Epidermal melanocyte (primary cell): Measurements from ENCODE around the gene LAMTOR5.
"Not testable (repeated sequence)": the region's sequence is repeated elsewhere in the genome, so short reads cannot be mapped to it uniquely, and the experiment has no call there.

Source experiments
- DNase-seq: peaks from one replicate; pipeline ENCODE4 v3.0.0; 2011; ENCODE audit warnings: low spot score; ENCODE audit not compliant: insufficient read length

LAMTOR5 gene

DNA sequence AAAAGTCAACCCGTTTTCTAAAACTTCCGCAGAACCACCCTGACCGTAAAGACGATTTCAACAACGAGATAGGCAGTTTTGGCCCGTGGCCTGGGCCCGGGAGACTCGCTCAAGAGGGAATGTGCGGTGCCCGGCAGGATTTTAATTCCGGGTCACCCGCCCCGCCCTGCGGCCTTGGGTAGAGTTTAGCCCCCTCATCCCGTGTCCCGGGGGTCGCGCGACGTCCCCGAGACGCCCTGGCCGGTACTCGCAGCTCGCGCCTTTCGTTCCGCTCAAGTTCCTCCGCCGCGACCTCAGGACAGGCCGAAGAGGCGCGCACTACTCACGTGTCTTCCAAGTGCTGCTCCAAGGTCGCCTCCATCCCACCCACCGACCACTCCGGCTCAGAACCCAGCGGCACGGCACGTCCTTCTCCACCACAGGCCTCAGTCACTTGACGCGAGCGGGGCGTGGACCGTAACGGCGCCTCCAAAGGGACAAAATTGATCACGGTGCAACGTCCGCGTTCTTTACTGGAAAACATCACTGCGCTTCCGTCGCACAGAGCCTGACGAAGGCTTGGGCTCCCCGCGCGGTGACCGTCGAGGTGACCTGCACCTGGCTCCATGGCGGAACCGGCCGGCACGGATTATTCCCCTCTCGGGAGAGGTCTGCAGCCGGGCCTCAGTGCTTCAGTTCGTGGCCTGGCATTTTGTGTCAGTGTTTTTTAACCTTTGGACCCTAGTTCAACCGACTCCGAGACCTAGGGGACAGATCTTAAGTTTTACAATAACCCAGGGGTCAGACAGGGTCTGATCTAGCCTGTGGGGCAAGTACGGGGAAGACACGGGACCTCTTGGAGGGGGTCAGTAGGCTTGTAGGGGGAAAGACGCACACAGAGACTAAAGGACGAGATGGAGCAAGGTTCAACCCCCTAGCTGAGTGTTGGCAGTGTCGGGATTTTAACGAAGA lies at the start of gene LAMTOR5:
Gene LAMTOR5 (minus strand): TSS at position 435 of the 951 bp plus-strand sequence. CDS start 74 bp downstream, at position 361.
- peak; percentile 75 for DNase-seq

DNA sequence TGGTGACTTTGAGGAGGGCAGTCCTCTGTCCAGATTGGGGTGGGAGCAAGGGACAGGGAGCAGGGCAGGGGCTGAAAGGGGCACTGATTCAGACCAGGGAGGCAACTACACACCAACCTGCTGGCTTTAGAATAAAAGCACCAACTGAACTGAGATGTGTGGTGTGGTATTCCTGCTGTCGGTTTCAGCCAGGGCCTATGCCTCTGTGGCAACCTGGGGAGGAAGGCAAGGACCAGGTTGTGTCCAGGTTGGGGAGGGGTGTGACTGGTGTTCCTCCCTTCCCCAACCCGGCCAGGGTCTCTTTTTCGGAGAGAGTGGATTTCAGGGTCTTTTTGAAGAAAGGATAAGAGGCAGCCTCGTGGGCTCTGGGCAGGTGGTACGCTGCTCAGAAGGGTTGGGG lies 49.7 kb upstream of the LAMTOR5 start:
- no peak for DNase-seq

DNA sequence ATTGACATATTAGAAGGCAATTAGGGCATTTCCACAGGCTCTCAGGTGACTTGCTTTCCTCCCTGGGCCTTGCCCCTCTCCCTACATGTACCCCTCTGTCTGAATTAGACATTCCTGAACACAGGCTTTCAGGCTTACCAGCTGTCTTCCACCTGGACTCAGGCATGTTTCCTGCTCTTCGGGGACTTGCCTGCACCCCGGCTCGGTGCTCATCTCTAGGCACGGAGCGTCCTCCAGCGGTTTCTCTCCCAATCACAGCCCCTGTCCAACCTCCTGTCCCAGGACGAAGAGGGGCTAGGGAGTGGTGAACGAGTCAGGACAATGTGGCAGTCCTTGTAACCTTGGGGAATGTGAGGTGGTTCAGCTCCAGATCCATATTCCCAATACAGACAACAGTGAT lies 47.7 kb upstream of the LAMTOR5 start:
- no peak for DNase-seq

GRCh38 chr1:110454328-110454727 lies 46.8 kb upstream of the LAMTOR5 start:
- DNase-seq: no peak

- DNase-seq: no peak
These were observed 46.3 kb upstream of the LAMTOR5 start for GRCh38 chr1:110453829-110454228.

GRCh38 chr1:110452330-110452729 lies 44.8 kb upstream of the LAMTOR5 start:
- no peak for DNase-seq

- DNase-seq: no peak
These were observed 43.4 kb upstream of the LAMTOR5 start, which contains the start of gene PROK1 for GRCh38 chr1:110450929-110451328. TSS of gene PROK1 (plus strand) at chr1:110451149. CDS start at chr1:110451217, 68 bp downstream.

- no peak for DNase-seq
These were observed 42.5 kb upstream of the LAMTOR5 start for GRCh38 chr1:110449661-110450651.

- no peak for DNase-seq
These were observed 37.1 kb upstream of the LAMTOR5 start for GRCh38 chr1:110444561-110444960.

DNA sequence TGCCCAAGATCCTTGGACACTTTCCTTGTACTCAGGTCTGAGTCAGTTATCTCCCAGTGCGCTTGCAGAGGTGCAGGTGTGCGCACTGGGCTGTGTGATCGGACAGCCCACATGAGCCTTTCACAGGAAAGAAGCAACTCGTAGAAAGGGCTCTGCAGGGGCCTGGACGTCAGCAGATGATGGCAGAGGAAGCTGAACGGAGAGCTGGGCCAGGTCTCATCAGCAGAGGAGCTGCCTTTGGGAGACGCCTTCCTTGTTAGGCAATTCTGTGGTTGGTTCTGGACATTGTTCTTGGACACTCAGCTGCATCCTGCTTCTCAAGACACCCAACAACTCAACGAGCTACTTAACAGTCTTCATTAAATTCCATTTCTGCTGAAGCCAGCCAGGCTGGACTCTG lies 36.0 kb upstream of the LAMTOR5 start:
- DNase-seq: no peak

GRCh38 chr1:110441888-110442287 lies 34.4 kb upstream of the LAMTOR5 start:
- DNase-seq: no peak

DNA sequence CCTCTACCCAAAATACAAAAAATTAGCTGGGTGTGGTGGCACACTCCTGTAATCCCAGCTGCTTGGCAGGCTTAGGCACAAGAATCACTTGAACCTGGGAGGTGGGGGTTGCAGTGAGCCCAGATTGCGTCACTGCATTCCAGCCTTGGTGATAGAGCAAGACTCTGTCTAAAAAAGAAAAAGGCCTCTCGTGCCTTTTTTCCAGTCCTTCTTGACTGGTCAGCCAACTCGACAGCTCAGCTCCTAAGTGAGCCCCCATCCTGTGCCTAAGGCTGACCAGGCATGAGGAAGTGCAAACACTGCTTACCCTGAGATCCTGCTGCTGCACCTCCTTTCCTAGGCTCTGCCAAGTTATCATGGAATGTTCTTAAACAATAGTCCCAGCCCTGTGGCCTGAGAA lies 33.4 kb upstream of the LAMTOR5 start:
- no peak for DNase-seq

DNA sequence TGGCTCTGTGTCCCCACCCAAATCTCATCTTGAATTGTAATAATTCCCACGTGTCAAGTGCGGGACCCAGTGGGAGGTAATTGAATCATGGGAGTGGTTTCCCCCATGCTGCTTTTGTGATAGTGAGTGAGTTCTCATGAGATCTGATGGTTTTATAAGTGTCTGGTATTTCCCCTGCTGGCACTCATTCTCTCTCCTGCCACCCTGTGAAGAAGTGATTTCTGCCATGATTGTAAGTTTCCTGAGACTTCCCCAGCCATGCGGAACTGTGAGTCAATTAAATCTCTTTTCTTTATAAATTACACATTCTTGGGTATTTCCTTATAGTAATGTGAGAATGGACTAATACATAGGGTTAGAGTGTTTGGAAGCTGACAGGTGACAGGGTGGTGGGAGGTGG lies 32.4 kb upstream of the LAMTOR5 start:
- DNase-seq: not testable (repeated sequence)

DNA sequence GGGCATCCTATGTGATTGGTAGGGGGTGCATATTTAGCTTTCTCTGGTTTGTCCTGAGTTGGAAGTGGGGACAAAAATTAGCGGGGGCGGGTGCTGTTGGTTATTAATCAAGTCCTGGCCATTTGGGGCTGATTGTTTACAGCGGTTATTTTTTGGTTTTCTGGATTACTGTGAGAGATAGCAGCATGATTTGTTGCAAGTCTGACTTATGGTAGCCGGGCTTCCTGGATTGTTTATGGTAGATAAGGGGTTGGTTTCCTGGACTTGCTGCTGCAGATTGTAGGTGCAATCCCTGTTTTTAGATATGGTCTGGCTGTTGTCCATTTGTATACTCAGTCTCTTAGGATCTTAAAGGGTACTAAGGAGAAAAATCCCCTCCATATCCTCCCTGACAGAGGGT lies 31.4 kb upstream of the LAMTOR5 start:
- DNase-seq: no peak

GRCh38 chr1:110437645-110438299 lies 30.3 kb upstream of the LAMTOR5 start:
- DNase-seq: not testable (repeated sequence)

- no peak for DNase-seq
These were observed 29.1 kb upstream of the LAMTOR5 start for GRCh38 chr1:110436635-110437034.

- DNase-seq: no peak
These were observed 27.5 kb upstream of the LAMTOR5 start for GRCh38 chr1:110434946-110435345.

DNA sequence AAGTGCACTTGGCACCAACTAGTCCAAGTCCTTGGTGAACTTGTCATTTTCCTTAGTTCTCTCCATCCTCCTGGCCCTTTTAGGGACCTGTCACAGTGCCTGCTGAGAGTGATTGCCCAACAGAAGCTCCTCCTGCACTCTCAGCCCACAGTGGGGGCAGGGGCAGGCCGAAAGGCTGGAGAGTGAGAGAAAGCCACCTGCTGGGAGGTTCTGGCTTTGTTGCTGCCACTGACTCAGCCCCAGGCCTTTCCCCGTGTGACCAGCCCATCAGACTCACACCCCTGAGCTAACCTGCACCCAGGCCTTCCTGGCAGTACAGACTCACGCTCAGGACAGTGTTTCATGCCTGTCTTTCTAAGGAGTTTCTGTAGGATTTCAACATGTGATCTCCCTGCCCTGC lies 26.3 kb upstream of the LAMTOR5 start:
- no peak for DNase-seq

DNA sequence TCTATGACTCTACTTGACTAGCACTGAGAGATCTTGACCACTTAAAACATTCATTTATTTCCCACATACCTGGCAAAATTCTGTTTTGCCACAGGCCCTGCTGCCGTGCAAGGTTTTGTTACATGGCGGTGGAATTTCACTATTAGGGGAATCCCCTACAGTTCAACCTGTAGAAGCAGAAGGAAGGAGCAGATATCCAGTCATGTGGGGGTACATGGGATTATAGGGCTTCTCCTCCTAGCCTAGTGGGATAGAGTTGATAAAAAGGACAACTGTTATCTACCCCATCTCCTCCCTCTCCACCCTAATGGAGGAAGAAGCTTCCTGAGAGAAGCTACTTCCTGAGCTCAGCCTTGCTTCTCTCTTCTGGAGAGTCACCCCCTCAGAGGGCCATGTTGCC lies 25.7 kb upstream of the LAMTOR5 start:
- DNase-seq: no peak

GRCh38 chr1:110430901-110431300 lies 23.4 kb upstream of the LAMTOR5 start:
- DNase-seq: no peak

DNA sequence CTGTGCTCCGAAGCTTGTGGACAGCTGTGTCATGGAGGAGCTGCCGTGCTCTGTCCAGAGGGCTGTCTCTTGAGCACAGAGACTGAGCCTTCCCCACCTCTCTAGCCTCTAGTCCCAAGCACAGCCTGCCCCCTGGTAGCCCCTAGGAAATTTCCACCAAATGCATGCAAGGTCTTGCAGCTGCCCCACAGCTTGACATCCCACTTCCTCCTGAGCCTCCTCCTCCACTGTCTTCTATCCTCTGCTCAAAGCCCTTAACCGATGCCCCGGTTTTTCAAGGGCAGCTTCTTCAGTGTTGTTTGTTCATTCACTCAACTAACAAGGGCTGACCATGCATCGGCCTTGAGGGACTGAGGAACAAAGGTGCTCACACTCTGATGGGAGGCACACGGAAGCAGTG lies 22.9 kb upstream of the LAMTOR5 start:
- DNase-seq: no peak
